Ovary (tissue), 3 donors: Measurements from ENCODE around the gene TSPEAR.

Experiments
- CTCF ChIP-seq, 3 donors: fragments of 450-650 bp in 2 of 3; fragments of 200-600 bp in 1 of 3; IDR thresholded peaks; one replicate each; pipeline versions ENCODE4 v1.5.1 to v1.8.0; 2016 to 2022; ENCODE audit warnings: antibody characterized with exemption in 3 of 3, mild to moderate bottlenecking in 1 of 3
- EP300 ChIP-seq: sonication (generic); formaldehyde crosslinking; IDR thresholded peaks from one replicate; pipeline ENCODE4 v1.6.1; 2017; ENCODE audit warnings: antibody characterized with exemption
- POLR2A ChIP-seq: fragments of 450-650 bp; IDR thresholded peaks from one replicate; pipeline ENCODE4 v1.6.1; 2017; ENCODE audit warnings: antibody characterized with exemption, mild to moderate bottlenecking, moderate library complexity
- donor health status: DM: no; HTN: no; CAD: no.

- TF ChIP-seq EP300 (no peak), POLR2A (no peak), CTCF (IDR thresholded peaks at IDR 0.05) (no peak)
Observed at GRCh38 chr21:44614161-44614631, 97.2 kb downstream of the TSPEAR start.
